Upper lobe of left lung (tissue), 4 donors: Measurements from ENCODE around the gene FAM53A.

Source experiments
- CTCF ChIP-seq, 6 experiments: fragments of 450-650 bp in 4 of 6; fragments of 200-600 bp in 2 of 6; sonication (generic) in 2 of 6; IDR thresholded peaks; one replicate each; pipeline ENCODE4 v1.5.1; 2016 to 2019; ENCODE audit warnings: antibody characterized with exemption in 6 of 6
- POLR2A ChIP-seq, 4 donors: fragments of 450-650 bp; IDR thresholded peaks; one replicate each; pipeline ENCODE4 v1.5.1; 2016 to 2017; ENCODE audit warnings: antibody characterized with exemption in 4 of 4, mild to moderate bottlenecking in 2 of 4
- POLR2AphosphoS5 ChIP-seq, 2 donors: sonication (generic); formaldehyde crosslinking; IDR thresholded peaks; one replicate each; pipeline ENCODE4 v1.5.1; 2017; ENCODE audit warnings: antibody characterized with exemption in 2 of 2

- TF ChIP-seq POLR2A (IDR thresholded peaks at IDR 0.05) = peak in 3 of 4 donors; percentile 82 to 93 (median 89)
- peak in 2 of 6 experiments; percentile 21 to 34 for TF ChIP-seq CTCF (IDR thresholded peaks at IDR 0.05)
- TF ChIP-seq POLR2AphosphoS5 (IDR thresholded peaks at IDR 0.05) = peak; percentile 68 to 75
Measured at GRCh38 chr4:1712216-1713002, 28.3 kb upstream of the FAM53A start, which contains the start of gene SLBP.
